Stimulated activated naive CD4-positive, alpha-beta T cell treated with Interleukin-2 at 50 U/mL for 16 hours (primary cell): ENCODE results near the gene RIN1.
"Not testable (repeated sequence)": the region's sequence is repeated elsewhere in the genome, so short reads cannot be mapped to it uniquely, and the experiment has no call there.

Experiments
- DNase-seq: peaks from one replicate; lab custom pipeline; 2025; lab: John Stamatoyannopoulos, UW

RIN1 gene

DNA sequence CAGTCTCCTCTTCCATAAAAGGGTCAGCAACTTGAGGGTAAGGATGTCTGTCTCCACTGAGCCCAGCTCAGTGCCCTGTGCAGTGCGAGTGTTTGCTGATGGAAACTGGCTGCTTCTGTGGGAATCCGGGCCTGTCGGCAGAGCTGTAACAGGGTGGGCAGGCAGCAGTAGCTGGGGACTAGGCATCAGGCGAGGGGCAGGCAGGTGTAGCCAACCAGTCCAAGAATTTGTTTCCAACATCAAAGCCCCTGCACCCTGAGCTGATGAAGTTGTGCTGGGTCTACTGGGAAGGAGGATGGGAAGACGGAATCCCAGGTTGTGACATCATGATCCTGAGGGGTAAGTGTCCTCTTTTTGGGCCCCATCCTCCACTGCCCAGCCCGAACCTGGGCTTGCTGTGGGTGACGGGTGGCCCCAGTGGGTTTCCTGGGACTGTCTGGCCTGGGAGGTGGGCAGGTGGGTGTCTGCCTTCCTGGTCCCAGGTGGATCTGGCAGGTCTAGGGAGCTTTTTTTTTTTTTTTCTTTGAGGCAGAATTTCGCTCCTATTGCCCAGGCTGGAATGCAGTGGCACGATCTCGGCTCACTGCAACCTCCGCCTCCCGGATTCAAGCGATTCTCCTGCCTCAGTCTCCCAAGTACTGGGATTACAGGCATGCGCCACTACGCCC, 24.3 kb upstream of the RIN1 start:
- no peak for DNase-seq

DNA sequence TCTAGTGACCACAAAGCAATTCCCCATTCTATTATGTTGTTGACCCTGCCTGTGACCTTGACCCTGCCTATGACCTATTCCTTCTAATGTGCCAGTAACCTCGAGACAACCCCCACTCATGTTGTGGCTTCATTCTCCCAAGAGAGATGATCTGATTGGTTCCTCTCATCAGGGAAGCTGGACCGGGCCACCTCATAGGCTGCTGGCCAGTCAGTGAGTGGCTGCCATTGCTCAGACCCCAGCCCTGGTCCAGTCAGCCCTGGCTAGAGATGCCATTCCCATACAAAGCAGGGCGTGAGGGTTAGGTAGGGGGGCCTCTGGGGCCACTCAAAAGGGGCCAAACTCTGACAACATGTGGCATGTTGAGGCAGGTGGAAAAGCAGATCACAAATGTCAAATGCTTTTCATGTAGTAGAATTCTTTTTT, 23.4 kb upstream of the RIN1 start:
- DNase-seq = no peak

DNA sequence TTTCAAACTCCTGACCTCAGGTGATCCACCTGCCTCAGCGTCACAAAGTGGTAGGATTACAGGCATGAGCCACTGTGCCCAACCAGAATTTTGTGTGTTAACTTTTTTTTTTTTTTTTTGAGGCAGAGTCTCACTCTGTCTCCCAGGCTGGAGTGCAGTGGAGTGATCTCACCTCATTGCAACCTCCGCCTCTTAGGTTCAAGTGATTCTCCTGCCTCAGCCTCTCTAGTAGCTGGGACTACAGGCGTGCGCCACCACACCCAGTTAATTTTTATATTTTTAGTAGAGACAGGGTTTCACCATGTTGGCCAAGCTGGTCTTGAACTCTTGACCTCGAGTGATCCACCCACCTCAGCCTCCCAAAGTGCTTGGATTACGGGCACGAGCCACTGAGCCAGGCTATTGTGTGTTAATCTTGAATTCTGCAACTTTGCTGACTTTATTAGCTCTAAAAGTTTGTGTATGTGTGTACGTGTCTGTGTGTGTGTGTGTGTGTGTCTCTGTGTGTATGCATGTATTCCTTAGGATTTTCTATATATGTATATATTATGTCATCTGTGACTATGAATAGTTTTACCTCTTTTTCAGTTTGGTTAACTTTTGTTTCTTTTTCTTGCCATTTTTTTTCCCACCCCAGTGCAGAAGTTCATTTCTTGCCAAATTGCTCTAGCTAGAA, 14.5 kb upstream of the RIN1 start:
- DNase-seq = not testable (repeated sequence)

DNA sequence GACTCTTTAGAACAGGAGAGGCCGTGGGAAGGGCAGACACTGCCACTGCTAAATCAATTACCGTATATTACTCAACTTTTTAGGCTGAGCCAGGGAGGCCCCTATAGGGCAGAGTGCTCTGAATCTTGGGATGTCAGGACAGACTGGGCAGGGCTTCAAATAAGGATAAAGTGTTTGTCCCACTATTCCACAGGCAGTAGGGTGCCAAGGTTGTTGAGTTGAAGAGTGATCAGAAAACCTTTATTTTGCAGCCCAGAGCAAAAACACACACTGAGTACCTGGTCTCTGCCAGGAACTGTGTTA, 12.8 kb upstream of the RIN1 start:
- no peak for DNase-seq

DNA sequence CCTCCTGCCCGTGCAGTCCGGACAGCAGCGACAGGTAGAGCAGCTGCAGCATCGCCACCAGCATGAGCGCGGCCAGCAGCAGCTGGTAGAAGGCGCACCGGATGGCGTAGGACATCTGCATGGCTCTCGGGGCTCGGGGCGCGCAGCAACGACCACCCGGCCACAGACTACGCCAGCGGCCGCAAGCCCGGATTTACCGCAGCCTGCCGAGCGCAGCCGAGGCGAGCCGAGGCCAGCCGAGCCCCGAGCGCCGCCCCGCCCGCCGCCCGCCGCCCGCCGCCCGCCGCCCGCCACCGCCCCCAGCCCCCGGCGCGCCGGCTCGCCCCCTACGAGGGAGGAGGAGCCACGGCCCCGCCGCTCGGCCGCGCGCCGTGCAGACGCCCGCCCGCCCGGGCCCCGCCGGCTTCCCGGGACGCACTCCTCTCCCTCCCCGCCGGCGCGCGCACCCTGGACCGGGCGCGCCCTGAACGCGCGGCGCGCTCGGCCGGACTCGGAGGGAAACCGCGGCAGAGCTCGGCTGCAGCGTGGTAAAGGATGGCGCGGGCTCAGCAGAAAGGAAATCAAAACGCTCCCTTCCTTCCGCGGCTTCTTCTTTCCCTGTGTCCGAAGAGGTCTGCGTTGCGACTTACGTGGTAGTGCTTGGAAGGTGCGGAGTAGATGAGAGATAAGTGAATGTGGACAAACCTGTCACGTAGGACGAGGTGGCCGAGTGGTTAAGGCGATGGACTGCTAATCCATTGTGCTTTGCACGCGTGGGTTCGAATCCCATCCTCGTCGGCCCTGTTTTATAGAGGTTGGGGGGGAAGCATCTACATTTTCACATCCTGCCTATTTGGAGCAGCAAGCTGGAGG, 11.4 kb upstream of the RIN1 start, which contains the start of gene B4GAT1:
TSS of gene B4GAT1 (minus strand) at position 205 of the 852 bp plus-strand sequence. CDS start at position 121, 84 bp downstream.
- DNase-seq = peak; percentile 76

DNA sequence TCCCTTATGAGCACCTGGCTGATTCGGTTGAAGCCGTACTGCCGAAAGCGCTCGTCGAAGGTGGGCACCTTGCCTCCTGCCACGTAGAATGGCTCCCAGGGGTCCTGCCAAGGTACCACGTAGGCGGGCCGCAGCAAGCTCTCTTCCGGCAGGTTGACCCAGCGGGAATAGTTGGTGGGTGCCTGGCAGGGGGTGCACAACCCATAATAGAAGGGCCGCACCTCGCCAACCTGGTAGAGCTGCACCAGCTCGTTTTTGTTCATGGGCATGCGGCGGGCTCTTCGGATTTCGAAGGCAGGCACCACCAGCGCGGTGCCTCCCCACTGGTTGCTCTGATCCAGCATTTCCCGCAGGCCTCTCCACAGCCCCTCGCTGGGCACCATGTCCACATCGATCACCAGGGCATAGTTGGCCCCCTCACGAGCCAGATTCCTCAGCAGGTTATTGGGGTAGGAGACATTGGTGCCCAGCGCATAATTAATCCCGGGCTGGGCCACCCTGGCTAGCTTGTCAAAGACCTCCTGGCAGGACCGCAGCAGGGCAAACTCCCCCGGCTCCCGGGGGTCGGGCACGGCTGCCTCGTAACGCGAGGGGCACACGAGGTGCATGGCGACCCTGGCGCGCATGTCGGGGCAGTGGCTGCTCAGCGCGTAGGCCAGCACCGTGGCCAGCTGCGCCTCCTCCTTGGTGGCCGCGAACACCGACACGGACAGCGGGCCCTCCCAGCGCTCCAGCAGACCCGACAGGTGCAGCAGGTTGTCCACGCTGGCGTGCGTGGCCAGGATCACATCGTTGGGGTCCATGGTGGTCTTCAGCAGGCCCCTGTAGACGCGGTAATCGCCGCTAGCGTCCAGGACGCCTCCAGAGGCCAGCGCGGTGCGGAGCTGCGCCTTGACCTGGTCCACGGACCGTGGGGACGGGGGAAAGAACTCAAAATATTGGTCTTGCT, 10.5 kb upstream of the RIN1 start:
- DNase-seq = no peak

DNA sequence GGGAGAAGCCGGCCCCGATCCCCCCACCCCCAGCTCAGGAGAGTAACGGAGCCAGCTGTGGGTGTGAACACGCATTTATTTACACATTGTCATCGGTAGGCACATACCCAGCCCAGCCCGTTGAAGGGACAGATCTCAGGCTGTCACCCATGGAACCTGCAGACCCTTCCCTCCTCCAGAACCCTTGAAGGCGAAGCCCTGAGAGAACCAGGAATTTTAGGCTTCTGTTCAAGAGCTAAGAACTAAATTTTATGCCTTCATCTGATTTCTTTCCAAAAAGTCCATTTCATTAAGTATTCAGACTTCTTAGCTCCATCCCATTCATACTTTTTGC, 9.0 kb upstream of the RIN1 start:
- DNase-seq = no peak

DNA sequence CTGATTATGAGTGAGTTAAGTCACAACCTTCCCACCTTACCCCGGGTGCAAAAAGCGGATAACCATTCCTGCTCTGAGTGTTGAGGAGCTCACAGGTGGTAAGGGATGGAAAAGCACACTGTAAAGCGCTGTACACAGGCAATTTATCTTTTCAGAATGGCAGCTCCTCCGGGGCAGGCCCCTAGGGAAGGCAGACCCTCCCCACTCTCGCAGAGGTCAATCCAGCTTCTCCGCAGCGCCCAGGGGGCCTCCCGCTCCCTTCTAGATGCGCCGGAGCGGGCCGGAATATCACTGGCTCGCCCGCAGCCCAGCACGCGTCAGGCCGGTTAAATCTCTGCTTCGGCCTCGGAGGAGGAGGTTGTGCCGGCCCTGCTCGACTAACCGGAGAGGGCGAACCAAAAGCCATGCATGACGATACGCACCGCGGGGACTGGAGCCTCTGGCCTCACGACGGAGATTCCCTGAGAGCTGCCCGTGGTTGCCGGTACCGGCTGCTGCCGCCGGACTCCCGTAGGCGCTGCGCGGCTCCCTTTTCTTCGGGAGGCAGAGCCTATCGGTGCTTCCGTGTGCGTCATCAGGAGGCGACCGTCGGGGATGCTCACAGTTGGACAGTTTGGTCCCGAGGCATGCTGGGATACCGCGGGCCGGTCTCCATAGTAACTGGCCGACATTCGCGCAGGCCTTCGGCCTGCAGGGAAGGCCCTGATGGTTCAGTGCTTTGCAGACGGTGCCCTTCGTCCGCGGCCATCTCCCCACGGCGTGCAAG, 8.5 kb upstream of the RIN1 start, which contains the start of gene BRMS1:
TSS of gene BRMS1 (minus strand) at position 555 of the 766 bp plus-strand sequence. CDS start 2,870 bp downstream, outside the sequence.
- DNase-seq = peak; percentile 96

DNA sequence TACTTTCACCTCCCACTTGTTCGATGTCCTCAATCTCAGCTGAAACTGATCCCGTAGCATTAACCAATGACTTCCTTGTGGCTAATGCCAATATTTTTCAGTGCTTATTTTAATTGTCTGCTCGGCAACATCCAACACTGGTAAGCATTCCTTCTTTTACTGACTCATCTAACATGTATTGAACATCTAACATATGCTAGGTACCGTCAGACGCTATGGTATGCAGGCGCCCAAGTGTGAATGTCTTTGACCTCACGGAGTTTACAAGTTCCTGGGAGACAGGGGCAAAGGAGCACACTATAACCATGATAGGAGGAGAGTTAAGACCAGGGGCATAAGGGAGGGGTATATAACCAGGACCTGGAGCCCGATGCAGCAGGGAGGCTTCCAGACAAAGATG, 6.9 kb upstream of the RIN1 start:
- DNase-seq = no peak

DNA sequence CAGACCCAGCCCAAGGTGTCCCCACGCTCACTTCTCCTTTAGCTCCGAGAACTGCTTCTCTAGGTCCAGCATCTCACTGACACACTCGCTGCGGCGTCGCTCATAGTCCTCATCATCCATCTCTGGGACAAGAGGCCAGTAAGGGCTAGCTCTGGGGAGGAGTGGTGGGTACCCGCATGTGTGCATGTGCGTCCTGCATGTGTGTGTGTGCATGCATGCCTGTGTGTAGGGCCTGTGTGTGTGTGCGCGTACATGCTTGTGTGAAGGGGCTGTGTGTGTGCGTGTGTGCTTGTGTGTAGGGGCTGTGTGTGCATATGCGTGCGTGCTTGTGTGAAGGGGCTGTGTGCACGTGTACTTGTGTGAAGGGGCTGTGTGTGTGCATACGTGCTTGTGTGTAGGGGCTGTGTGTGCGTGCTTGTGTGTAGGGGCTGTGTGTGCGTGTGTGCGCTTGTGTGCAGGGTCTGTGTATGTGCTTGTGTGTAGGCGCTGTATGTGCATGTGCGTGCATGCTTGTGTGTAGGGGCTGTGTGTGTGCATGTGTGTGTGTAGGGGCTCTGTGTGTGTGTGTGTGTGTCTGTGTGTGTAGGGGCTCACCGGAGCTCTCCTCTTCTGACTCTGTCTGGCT, 5.4 kb upstream of the RIN1 start:
- no peak for DNase-seq

DNA sequence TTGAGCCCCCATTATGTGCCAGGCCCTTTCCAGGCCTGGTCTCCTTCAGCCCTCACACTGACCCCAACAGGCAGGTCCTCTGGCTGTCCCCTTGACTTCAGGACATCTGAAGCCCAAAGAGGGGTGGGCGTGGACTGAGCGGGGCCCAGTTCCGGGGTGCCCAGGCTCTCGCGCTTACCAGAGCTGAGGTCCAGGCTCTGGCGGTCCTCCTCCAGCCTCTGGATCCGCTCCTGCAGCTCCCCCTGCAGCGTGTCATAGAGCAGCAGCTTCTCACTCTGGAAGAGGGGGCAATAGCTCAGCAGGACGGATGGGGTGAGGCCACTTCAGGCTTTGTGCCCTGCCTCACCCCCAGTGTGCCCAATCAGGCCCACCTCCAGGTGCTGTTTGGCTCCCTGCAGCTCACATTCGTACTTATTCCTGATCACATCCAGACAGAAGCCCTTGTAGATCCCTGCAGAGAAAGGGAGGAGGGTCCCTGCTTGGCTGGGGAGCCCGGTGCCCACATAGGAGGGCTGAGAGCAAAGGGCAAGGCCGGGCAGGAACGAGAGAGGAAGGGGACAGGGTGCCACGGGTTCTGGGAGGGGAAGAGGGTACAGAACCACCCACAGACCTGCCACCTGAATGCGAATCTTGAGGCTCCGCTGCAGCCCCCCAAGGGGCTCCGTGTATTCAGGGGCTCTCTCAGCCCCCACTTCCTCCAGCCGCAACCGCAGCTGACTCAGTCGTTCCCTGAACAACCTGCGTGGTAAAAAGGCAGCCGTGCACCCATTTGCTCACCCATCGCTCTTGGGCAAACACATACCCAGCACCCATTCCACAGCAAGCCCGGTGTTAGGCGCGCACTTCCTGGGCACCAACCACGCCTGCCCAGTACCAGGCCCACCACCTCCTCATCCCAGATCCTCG, 4.6 kb upstream of the RIN1 start:
- DNase-seq = no peak

DNA sequence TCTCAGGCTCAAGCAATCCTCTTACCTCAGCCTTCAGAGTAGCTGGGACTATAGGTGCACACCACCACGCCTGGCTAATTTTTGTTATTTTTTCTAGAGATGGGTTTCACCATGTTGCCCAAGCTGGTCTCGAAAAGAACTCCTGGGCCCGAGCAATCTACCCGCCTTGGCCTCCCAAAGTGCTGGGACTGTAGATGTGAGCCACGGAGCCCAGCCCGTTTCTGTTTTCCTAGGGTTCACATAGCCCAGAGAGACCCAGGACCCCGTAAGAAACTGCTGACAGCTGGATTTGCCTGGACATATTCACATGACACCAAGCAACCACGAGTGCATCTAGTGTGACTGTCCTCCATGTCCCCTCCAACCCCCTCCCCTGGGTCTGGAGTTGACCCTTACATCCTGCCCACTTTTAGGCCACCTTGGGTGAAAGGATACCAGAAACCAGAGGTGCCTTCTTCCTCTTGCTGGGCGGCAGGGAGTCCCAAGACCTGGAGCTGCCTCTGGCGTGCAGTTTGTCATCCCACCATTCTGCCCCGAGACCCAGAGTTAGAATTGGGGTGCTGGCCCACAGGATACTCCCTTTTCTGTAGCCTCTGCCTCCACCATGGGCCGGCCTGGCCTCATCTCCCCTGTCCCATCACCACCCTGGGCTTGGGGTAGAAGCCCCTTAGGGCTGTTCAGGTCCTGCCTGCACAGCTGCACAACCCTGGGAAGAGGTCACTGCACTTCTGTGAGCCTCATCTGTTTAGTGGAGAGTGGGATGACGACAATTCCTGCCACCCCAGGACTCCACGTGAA, 3.7 kb upstream of the RIN1 start:
- no peak for DNase-seq

DNA sequence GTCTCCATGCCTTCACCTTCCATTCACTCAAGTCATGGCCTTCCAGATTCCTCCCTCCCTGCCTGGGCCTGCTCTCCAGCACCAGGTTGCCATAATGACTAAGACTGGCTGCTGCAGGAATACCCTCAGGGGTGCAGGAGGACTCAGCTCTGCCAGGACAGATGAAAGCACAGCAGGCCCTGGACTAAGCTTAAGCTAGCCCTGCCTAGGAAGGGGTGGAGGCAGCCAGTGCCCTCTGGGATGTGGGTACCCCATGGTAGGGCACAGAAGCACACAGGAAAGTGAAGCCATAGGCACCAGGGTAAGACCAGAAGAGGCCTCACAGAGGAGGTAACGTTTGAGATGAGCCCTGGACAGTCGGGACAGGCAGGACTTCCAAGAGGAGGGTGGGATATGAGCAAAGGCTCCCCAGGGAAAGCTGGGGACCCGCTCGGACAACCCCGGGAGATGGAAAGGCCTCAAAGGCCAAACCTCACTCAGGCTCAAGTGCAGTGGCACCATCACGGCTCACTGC, 3.0 kb upstream of the RIN1 start:
- no peak for DNase-seq

DNA sequence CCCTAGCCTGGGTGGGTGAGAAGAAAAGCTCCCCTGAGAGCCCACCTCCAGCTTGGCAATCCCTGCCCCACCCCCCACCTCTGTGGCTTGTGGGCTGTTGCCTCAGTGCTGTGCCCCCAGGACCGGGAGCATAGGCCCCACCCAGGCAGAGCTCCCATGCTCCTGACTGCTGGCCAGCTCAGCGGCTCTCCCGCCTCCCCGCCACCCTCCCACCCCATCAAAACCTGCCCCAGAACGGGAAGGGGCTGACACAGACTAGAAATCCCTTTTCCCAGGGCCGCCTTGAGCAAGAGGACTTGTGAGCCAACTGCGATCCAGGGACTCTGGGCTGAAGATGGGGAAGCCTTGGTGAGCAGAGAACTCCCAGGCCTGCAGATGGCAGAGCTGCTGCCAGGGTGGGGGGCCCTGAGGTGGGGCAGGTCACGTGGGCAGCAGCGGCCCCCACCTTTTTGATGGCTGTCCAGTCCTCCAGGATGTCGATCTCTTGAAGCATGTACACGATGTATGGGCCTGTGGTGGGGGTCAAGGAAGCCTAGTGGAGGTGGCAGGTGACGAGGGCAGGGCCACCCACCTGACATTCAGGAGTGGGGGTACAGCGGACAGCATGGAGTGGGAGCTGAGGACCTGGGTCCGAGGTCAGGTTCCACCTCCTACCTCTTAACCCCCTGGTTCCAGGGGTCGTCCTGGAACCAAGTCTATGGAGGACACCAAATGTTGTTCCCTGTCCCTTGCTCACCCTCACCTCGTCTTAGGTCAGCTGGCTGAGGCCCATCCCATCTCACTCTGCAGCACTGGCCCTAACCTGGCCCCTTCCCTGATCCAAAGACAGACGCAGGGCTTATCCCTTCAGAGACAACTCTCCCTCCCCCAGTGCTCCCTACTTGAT, 2.3 kb upstream of the RIN1 start:
- DNase-seq = no peak

DNA sequence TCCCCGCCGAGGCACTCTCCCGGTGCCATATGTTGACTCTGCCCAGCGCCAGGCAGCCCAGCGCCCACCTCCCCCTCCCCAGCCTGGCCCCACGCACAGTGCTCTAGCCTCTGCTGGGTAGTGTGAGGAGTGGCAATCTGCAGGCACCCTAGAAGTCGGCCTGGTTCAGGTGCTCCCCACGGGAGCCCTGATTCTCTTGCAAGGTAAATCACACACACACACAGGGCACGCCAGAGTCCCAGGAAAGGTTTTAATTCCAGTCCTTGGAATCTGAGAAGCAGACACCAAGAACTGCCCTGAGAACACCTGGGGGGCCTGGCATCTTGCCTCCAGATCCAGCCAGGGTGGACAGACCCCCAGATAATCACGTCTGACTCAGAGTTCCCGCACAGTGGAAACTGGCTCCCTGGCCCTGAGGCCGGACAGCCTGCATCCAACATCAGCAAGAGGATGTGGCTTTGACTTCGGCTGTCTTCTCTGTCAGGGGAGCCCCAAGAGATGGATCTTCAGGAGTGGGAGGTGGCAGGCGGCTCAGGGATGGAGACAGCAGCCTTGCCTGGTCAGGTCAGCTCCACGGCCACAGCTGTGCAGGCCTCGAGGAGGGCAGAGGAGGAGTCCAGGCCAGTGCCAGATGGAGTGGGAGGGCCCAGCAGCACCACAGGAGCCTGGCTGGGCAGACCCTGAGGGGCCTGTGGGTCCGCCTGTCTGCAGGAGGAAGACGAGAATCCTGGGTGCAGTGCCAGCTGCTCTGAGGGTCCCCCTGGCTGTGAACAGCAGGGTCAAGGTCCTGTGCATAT, 1.1 kb upstream of the RIN1 start:
- DNase-seq = no peak

DNA sequence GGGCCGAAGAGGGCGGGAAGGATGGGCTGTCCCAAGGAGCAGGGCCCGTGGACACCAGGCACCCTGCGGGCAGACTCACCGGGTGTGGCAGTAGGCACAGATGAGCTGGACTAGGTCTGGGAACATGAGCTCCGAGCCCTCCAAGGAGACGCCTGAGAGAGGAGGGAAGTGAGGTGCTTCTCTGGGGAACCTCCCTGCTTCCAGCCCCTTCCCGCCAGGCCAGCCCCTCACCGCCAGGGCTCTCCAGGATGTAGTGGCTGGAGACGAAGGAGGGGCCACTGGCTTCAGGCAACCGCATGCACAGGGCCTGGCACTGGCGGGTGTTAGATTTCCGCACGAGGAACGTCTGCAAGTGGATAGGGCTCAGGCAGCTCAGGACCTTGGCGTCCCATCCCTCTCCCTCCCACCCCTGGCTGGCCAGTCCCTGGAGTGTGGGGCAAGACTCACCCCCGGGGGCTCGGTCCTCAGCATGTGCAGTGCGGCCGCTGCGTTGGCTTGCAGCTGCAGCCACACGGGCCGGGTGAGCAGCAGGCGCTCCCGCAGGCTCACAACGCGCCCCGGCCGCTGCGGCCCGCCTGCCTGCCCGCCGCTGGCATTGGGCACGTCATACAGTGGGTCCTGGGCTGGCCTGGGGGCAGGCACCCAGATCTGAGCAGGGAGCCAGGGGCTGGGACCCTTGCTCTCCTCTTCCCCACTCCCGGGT, 552 bp downstream of the RIN1 start:
- DNase-seq = no peak
